Astrocyte (in vitro differentiated cells and primary cell): ENCODE data around the gene GYG1. TPM values are rescaled to one million over a fixed set of nuclear protein-coding genes. Genes with fewer than 3 reads are reported as not detected.
"Not testable (repeated sequence)": the region's sequence is repeated elsewhere in the genome, so short reads cannot be mapped to it uniquely, and the experiment has no call there.

Experiments
- DNase-seq: peaks from one replicate; pipeline ENCODE4 v3.0.0-alpha.2; 2010; ENCODE audit warnings: low read depth
- FAIRE-seq: peaks from 2 replicates; lab custom pipeline; 2011; peaks lifted over from hg19 to GRCh38; lab: Jason Lieb, UNC
- H2AFZ ChIP-seq: 2 replicates; pipeline ENCODE4 v1.6.0; 2012; ENCODE audit warnings: low read depth, low read length, inconsistent platforms
- H3K27ac ChIP-seq: 2 replicates; pipeline ENCODE4 v1.5.1; 2011; ENCODE audit warnings: low read depth, low read length, inconsistent platforms
- H3K27me3 ChIP-seq: 2 replicates; pipeline ENCODE4 v1.6.0; 2011; ENCODE audit warnings: low read length, inconsistent platforms; ENCODE audit not compliant: insufficient read depth
- H3K36me3 ChIP-seq: 2 replicates; pipeline ENCODE4 v1.5.1; 2011; ENCODE audit warnings: low read length, inconsistent platforms; ENCODE audit not compliant: insufficient read depth
- H3K4me1 ChIP-seq: 2 replicates; pipeline ENCODE4 v1.5.1; 2011; ENCODE audit warnings: low read length, inconsistent platforms; ENCODE audit not compliant: insufficient read depth
- H3K4me2 ChIP-seq: 2 replicates; pipeline ENCODE4 v1.6.0; 2012; ENCODE audit warnings: low read length, inconsistent platforms
- H3K4me3 ChIP-seq: 2 replicates; pipeline ENCODE4 v1.5.1; 2011; ENCODE audit warnings: low read depth, mild to moderate bottlenecking, low read length, inconsistent platforms; ENCODE audit not compliant: insufficient read depth
- H3K79me2 ChIP-seq: 2 replicates; pipeline ENCODE4 v1.6.0; 2012; ENCODE audit warnings: mild to moderate bottlenecking, low read length, inconsistent platforms; ENCODE audit not compliant: insufficient read depth
- H3K9ac ChIP-seq: 2 replicates; pipeline ENCODE4 v1.6.0; 2012; ENCODE audit warnings: mild to moderate bottlenecking, low read length, inconsistent platforms
- H3K9me3 ChIP-seq: 2 replicates; pipeline ENCODE4 v1.5.1; 2012; ENCODE audit warnings: low read depth, mild to moderate bottlenecking, low read length, inconsistent platforms; ENCODE audit not compliant: insufficient read depth
- H4K20me1 ChIP-seq: 2 replicates; pipeline ENCODE4 v1.6.0; 2012; ENCODE audit warnings: low read length, inconsistent platforms; ENCODE audit not compliant: insufficient read depth
- H3K27ac Mint-ChIP-seq: one replicate; pipeline ENCODE4 v1.8.0; 2021; ENCODE audit warnings: mild to moderate bottlenecking, mixed read lengths; ENCODE audit not compliant: unreplicated experiment
- H3K27me3 Mint-ChIP-seq: one replicate; pipeline ENCODE4 v1.8.0; 2021; ENCODE audit warnings: low read depth, mixed read lengths; ENCODE audit not compliant: unreplicated experiment
- H3K36me3 Mint-ChIP-seq: one replicate; pipeline ENCODE4 v1.8.0; 2021; ENCODE audit warnings: low read depth, mixed read lengths; ENCODE audit not compliant: unreplicated experiment
- H3K4me1 Mint-ChIP-seq: one replicate; pipeline ENCODE4 v1.8.0; 2021; ENCODE audit warnings: low read depth, mixed read lengths; ENCODE audit not compliant: unreplicated experiment
- H3K4me3 Mint-ChIP-seq: one replicate; pipeline ENCODE4 v1.8.0; 2021; ENCODE audit warnings: mild to moderate bottlenecking, moderate library complexity, mixed read lengths; ENCODE audit not compliant: unreplicated experiment
- H3K9me3 Mint-ChIP-seq: one replicate; pipeline ENCODE4 v1.8.0; 2021; ENCODE audit warnings: mild to moderate bottlenecking, mixed read lengths; ENCODE audit not compliant: unreplicated experiment
- CTCF ChIP-seq: IDR thresholded peaks from 2 replicates; pipeline ENCODE4 v1.5.1; 2011; ENCODE audit warnings: low read depth, mild to moderate bottlenecking, inconsistent platforms, low read length, moderate library complexity; ENCODE audit not compliant: insufficient read depth
- EZH2 ChIP-seq: IDR thresholded peaks from 2 replicates; pipeline ENCODE4 v1.6.1; 2012; ENCODE audit warnings: mild to moderate bottlenecking, low read length, inconsistent platforms; ENCODE audit not compliant: insufficient read depth
- total RNA-seq: library from RNA; stranded (reverse); gene quantifications from 2 replicates; pipeline ENCODE4 v1.2.1, GENCODE V29; 2021

Gene GYG1
- total RNA-seq, 1 donor from 2014 or later: 41.9 TPM

- FAIRE-seq (no peak), DNase-seq (no peak)
- Histone ChIP-seq H3K4me3 (no peak overlapping the region), H3K79me2 (no peaks in the 10 kb centered on the region), H3K4me2 (no peak overlapping the region), H3K4me1 (no peaks in the 10 kb centered on the region), H3K36me3 (no peaks in the 10 kb centered on the region), H4K20me1 (no peaks in the 10 kb centered on the region), H2AFZ (no peak overlapping the region), H3K9me3 (no peaks in the 10 kb centered on the region), H3K9ac (no peak overlapping the region), H3K27me3 (no peaks in the 10 kb centered on the region), H3K27ac (no peak overlapping the region)
- Mint-ChIP-seq H3K27ac (no peak overlapping the region), H3K27me3 (no peaks in the 10 kb centered on the region), H3K4me3 (no peak overlapping the region), H3K9me3 (no peaks in the 10 kb centered on the region), H3K4me1 (no peaks in the 10 kb centered on the region), H3K36me3 (no peaks in the 10 kb centered on the region)
- TF ChIP-seq EZH2 (no peak), CTCF (no peak)
Observed at GRCh38 chr3:148975696-148976095, 15.6 kb upstream of the GYG1 start.

- Histone ChIP-seq H3K27ac (no peak overlapping the region), H3K4me2 (no peak overlapping the region), H3K9me3 (no peaks in the 10 kb centered on the region), H3K9ac (no peak overlapping the region), H4K20me1 (no peaks in the 10 kb centered on the region), H3K27me3 (no peaks in the 10 kb centered on the region), H3K36me3 (no peaks in the 10 kb centered on the region), H3K4me3 (no peak overlapping the region), H3K4me1 (no peaks in the 10 kb centered on the region), H3K79me2 (no peaks in the 10 kb centered on the region), H2AFZ (no peak overlapping the region)
- peaks cover 2% of the 10 kb centered on the region for H3K36me3 Mint-ChIP-seq
- H3K9me3 Mint-ChIP-seq: peaks cover 2% of the 10 kb centered on the region
- peaks cover 12% of the 10 kb centered on the region for H3K27me3 Mint-ChIP-seq
- no peak for TF ChIP-seq EZH2
- TF ChIP-seq CTCF: no peak
- no peak overlapping the region for H3K27ac Mint-ChIP-seq
- FAIRE-seq (no peak), DNase-seq (no peak)
- no peaks in the 10 kb centered on the region for H3K4me1 Mint-ChIP-seq
- no peak overlapping the region for H3K4me3 Mint-ChIP-seq
Observed at GRCh38 chr3:148981273-148981672, 10.1 kb upstream of the GYG1 start.

GRCh38 chr3:148987551-148987950 is 3.8 kb upstream of the GYG1 start:
- H3K4me3 Mint-ChIP-seq, H3K4me1 ChIP-seq, FAIRE-seq, H4K20me1 ChIP-seq, H3K27ac Mint-ChIP-seq, H3K9ac ChIP-seq, H3K9me3 Mint-ChIP-seq, H2AFZ ChIP-seq, H3K4me2 ChIP-seq, H3K36me3 ChIP-seq, H3K36me3 Mint-ChIP-seq, H3K79me2 ChIP-seq, H3K27ac ChIP-seq, H3K4me1 Mint-ChIP-seq, H3K9me3 ChIP-seq, H3K27me3 ChIP-seq, DNase-seq, H3K4me3 ChIP-seq: not testable (repeated sequence)
- peaks cover 12% of the 10 kb centered on the region for H3K27me3 Mint-ChIP-seq
